Dermis blood vessel endothelial cell (primary cell): ENCODE measurements around the gene EFCAB8. TPM values are rescaled to one million over a fixed set of nuclear protein-coding genes. Genes with fewer than 3 reads are reported as not detected.

Experiments used
- DNase-seq: peaks from one replicate; pipeline ENCODE4 v3.0.0; 2010
- total RNA-seq: library from RNA; depleted of rRNA; stranded (reverse); fragments of >200 nt; gene quantifications from 2 replicates; pipeline ENCODE4 v1.2.3, GENCODE V29; 2014

EFCAB8 gene, protein sequence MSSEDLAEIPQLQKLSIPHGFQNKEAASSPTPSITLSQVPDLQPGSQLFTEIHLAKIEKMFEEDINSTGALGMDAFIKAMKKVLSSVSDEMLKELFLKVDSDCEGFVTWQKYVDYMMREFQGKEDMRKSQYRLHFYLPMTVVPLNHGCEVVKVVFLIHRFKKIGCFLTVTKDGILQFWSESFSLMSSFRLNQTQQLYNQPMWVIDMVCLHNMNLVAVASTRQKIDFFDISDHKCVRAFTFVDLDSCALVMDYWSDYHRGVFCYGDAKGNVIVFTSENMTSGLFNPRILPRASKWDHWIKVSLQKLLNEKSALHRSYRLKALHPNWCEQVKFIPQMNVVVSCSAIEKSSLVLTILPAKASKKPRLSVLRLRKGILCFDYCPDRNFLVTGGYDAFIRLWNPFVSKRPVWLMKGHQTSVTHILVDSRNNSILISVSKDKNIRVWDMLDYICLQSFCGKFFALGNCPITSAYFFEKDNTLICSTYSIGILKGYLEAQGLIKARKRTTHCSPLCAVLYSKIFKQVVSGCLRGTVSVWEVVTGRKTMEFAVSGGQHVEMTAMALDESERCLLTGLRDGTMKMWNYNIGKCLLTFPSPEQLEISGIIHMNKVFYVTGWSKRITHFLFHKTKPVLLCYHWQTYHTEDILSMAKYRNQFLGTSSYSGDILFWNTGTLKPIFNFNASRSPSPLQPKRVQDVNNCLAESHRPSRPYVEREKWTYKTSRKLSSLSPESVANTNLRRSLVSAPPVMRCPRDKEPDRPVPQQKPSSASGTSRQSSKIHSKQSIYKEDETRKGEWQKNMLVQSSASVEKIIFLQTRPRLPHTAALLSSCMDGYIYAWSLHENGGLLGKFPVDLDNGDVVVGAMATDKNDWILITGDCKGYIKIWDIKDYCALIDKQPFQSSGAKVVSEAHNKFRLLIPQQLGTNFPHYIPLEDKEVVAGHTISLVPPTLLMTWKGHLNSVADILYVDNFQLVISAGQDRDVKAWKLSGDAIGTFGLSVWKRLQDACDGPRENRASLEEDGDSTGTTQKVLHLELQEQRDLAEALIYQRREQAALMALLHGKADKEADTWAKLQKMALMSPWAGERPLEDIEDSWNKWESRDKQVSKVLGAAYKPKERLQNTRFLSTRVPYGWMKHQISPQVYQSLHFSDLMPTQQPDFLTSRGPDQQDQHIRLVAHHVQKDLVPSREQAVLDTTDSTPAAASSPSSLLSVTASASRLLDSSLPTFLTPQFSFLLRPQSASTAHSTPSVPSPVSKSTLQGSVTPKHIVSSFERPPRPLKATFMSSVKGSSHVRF
- under 0.01 and 0.05 TPM in 2 replicates for total RNA-seq

DNA sequence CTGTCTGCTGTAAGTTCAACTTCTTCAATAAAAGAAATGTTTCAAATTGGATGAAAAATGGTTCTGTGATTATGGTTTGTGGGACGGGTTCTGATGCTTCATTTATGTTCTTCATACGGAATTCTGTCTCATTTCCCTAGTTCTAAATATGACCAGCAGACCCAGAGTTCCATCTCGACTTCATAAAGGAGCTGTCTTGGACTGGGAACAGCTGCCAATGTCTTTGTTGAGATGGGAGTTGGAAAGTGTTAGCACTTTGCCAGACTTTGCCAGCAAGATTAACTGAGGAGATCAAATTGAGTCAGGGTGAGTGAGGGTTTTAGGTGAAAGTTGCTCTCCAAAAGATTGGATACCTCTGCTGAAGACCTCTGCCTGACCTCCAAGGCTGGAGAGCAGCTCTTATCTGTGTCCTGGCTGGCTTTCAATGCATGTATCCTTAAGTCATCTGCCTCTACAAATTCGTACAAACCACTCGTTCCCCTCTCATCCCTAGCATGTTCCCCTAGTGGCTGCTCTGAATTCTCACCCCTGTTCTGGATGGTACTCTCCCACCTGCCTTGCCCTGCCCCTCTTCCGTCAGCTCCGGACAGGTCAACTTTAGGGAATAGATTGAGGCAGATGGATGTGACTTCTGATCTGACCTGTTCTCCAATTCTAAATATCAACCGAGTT is at the start of gene EFCAB8:
Gene EFCAB8 (plus strand): TSS at position 223 of the 672 bp plus-strand sequence. CDS start 4,870 bp downstream, outside the sequence.
- no peak for DNase-seq

- no peak for DNase-seq
These were observed 48.8 kb upstream of the EFCAB8 start for GRCh38 chr20:32809907-32810306.

- DNase-seq: no peak
These were observed 47.8 kb upstream of the EFCAB8 start for GRCh38 chr20:32810941-32811340.

DNA sequence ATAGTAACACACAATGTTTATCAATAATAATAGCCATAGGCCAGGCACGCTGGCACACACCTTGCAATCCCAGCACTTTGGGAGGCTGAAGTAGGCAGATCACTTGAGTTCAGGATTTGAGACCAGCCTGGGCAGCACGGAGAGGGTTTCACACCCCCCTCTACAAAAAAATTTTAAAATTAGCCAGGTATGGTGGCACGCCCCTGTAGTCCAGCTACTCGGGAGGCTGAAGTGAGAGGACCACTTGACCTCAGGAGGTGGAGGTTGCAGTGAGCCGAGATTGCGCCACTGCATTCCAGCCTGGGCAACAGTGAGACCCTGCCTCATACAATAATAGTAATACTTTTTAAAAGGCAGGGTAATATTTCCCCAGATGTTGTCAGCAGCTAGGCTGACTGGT is 46.8 kb upstream of the EFCAB8 start:
- no peak for DNase-seq

GRCh38 chr20:32819992-32820697 is 38.6 kb upstream of the EFCAB8 start:
- peak; percentile 67 for DNase-seq

GRCh38 chr20:32820698-32821377 is 37.9 kb upstream of the EFCAB8 start:
- no peak for DNase-seq

DNA sequence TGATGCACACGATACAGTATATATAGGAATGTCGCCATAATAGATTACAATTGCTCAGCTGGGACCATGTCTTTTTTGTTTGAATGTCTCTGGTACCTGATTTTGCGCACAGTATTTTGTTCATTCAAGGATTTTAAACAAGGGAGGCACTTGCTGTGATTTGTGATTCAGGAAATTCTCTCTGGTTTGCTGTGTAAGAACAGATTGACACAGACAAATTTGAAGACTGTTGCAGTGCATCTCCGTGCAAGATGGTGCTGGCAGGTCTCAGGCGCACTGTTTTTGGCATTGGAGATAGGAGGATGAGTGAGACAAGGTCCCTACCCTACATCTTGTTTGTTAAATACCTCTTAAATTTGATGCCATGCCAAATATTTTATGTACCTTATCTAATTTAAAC is 36.5 kb upstream of the EFCAB8 start:
- DNase-seq: no peak

- peak; percentile 21 for DNase-seq
These were observed 35.6 kb upstream of the EFCAB8 start for GRCh38 chr20:32823078-32823477.

DNA sequence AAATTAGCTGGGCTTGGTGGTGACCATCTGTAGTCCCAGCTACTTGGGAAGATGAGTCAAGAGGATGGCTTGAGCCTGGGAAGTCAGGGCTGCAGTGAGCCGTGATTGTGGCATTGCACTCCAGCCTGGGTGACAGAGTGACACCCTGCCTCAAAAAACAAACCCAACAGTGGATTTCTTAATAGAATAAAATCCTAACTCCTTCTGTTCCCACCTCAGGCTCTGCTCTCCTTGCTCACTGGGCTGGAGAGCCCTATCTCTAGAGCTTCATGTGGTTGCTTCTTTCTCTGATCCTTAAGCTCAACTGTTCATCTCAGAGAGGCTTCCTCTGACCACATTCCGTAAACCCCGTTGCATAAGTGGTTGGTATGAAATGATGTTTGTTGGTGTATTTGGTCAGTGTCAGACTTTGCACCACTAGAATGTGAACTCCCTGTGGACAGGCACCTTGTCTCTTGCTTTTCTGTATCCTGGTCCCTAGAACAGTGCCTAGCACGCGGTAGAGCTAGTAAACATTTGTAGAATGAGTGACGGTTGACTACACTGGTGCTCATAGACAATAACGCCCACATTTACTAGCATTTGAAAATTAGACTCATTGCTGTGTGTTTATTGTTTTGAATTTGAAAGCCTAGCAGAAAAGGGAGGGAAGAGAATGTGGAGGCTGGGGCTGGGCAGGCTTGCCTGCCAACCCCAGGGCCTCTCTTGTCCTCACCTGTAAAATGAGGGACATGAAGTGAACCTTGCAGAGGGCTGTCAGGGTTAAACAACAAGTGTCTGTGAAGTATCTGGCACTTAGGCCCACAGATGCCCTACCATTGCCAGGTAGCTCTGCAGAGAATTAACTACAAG is 34.8 kb upstream of the EFCAB8 start:
- no peak for DNase-seq

- peak; percentile 65 for DNase-seq
These were observed 30.6 kb upstream of the EFCAB8 start for GRCh38 chr20:32828029-32828680.

- no peak for DNase-seq
These were observed 29.3 kb upstream of the EFCAB8 start for GRCh38 chr20:32829311-32830005.

DNA sequence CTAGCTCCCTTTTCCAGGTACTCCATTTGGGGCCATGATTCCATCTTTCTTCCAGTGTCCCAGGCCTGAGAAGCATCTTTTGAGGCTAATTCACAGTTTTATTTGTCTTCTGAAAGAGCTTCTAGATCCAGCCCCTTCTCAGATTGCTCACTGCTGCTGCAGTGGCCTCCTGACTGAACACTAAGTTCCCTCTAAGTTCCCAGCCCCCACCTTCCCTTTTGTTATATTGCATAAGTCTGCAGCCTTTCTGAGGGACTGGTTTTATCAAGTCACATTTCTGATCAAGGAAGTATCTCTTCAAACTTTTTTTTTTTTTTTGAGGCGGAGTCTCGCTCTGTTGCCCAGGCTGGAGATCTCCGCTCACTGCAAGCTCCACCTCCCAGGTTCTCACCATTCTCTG is 28.3 kb upstream of the EFCAB8 start:
- no peak for DNase-seq

- DNase-seq: no peak
These were observed 26.7 kb upstream of the EFCAB8 start for GRCh38 chr20:32831982-32832381.

DNA sequence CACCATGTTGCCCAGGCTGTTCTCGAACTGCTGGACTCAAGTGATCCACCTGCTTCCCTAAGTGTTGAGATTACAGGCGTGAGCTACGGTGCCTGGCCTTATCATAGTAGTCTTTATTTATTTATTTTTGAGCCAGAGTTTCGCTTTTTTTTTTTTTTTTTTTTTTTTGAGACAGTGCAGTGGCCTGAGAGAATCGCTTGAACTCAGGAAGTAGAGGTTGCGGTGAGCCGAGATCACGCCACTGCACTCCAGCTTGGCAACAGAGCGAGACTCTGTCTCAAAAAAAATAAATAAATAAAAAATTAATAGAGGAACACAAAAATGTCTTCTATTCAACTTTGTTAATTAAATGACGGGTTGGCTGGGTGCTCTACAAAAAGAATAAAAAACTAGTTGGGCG is 26.1 kb upstream of the EFCAB8 start:
- DNase-seq: no peak

- DNase-seq: no peak
These were observed 23.8 kb upstream of the EFCAB8 start for GRCh38 chr20:32834972-32835371.

GRCh38 chr20:32837157-32837556 is 21.6 kb upstream of the EFCAB8 start:
- no peak for DNase-seq

DNA sequence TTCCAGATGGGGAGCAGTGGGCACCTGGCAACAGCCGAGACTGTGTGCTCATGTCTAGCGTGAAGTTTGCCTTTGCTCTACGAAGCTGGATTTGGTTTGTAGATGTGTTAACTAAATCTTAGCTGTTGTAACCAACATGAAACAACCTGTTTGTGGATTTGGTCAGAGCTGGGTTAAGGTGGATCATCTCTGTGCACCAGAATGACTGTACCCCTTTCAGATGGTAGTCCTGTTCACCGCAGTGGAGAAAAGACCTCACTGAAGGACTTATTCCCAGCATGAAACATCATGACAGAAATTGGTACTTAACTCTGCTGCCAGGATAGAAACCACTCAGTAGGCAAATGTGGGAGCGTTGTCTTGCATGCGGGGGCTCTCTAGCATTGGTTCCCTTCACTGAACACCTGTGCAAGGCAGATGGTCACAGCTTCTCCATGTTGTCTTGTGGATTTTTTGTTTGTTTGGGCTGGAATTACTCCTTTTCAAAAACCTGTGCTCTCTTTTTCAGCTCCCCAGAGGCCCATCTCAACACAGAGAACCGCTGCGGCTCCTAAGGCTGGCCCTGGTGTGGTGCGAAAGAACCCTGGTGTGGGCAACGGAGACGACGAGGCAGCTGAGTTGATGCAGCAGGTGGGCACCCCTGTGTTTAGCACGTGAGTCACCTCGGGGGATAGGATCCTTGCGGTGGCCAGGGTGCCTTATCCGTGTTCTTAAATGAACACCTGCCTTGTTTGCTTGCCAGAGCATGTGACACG is 19.3 kb upstream of the EFCAB8 start:
- no peak for DNase-seq

DNA sequence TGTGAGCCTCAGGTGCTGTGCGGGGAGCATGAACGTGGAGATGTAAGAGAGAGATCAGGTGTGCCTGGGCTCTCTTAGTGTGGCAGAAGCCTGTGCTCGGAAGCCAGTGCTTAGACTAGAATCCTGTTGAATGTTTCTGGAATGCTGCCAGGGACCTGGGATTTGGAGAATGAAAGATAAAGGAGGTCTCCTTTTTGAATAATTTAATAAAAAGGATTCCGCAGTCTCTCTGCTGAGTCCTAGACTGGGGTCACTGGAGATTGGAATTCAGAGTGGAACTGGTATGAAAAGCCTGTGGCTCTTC is 18.8 kb upstream of the EFCAB8 start:
- DNase-seq: no peak
